GM23338 (cell line): ENCODE data around the gene RTCA. TPM values are rescaled to one million over a fixed set of nuclear protein-coding genes. Genes with fewer than 3 reads are reported as not detected.
"Not testable (repeated sequence)": the region's sequence is repeated elsewhere in the genome, so short reads cannot be mapped to it uniquely, and the experiment has no call there.

Source experiments
- ATAC-seq: fragments of 200-7000 bp; cut with Tn5 transposase; 3 replicates; pipeline ENCODE4 v1.9.1; 2020
- DNase-seq: peaks from one replicate; pipeline ENCODE4 v3.0.0-alpha.2; 2015; ENCODE audit warnings: low spot score
- H2AFZ ChIP-seq: fragments of 200-600 bp; sonication (generic); 2 replicates; pipeline ENCODE4 v1.8.0; 2016; ENCODE audit warnings: antibody characterized with exemption, mild to moderate bottlenecking, moderate library complexity
- H3F3A ChIP-seq: fragments of 200-600 bp; sonication (generic); replicated peaks from 2 replicates; pipeline ENCODE4 v1.8.0; 2017; ENCODE audit warnings: antibody characterized with exemption, mixed run types, low read depth
- H3K27ac ChIP-seq: fragments of 200-600 bp; sonication (generic); 2 replicates; pipeline ENCODE4 v1.6.1; 2016; ENCODE audit warnings: low read depth
- H3K27me3 ChIP-seq: fragments of 200-600 bp; sonication (generic); 2 replicates; pipeline ENCODE4 v1.8.0; 2016; ENCODE audit warnings: mild to moderate bottlenecking, mixed run types, moderate library complexity; ENCODE audit not compliant: insufficient read depth
- H3K36me3 ChIP-seq: fragments of 200-600 bp; sonication (generic); 2 replicates; pipeline ENCODE4 v1.8.0; 2016; ENCODE audit warnings: mild to moderate bottlenecking; ENCODE audit not compliant: insufficient read depth
- H3K4me1 ChIP-seq: fragments of 200-600 bp; sonication (generic); 2 replicates; pipeline ENCODE4 v1.8.0; 2016; ENCODE audit warnings: mild to moderate bottlenecking, moderate library complexity; ENCODE audit not compliant: insufficient read depth
- H3K4me2 ChIP-seq: fragments of 200-600 bp; sonication (generic); 2 replicates; pipeline ENCODE4 v1.7.1; 2017; ENCODE audit warnings: mixed run types
- H3K4me3 ChIP-seq: fragments of 200-600 bp; sonication (generic); 2 replicates; pipeline ENCODE4 v1.6.1; 2016; ENCODE audit warnings: mixed run types
- H3K79me2 ChIP-seq: fragments of 200-600 bp; sonication (generic); replicated peaks from 2 replicates; pipeline ENCODE4 v1.8.0; 2017; ENCODE audit warnings: mild to moderate bottlenecking; ENCODE audit not compliant: insufficient read depth
- H3K9me2 ChIP-seq: fragments of 200-600 bp; sonication (generic); 2 replicates; pipeline ENCODE4 v1.8.0; 2017; ENCODE audit not compliant: insufficient read depth
- H4K20me1 ChIP-seq: fragments of 200-600 bp; sonication (generic); replicated peaks from 2 replicates; pipeline ENCODE4 v1.8.0; 2017; ENCODE audit warnings: mild to moderate bottlenecking; ENCODE audit not compliant: insufficient read depth
- H3K27ac Mint-ChIP-seq: 2 replicates; pipeline ENCODE4 v1.8.0; 2020; ENCODE audit warnings: inconsistent platforms, mild to moderate bottlenecking, moderate library complexity, mixed read lengths
- H3K27me3 Mint-ChIP-seq: 3 replicates; pipeline ENCODE4 v1.8.0; 2022; ENCODE audit warnings: low read depth, mild to moderate bottlenecking, moderate library complexity, mixed read lengths, inconsistent platforms; ENCODE audit not compliant: insufficient read depth, poor library complexity
- H3K36me3 Mint-ChIP-seq: 3 replicates; pipeline ENCODE4 v1.8.0; 2021; ENCODE audit warnings: low read depth, mild to moderate bottlenecking, inconsistent platforms, moderate library complexity, mixed read lengths
- H3K4me1 Mint-ChIP-seq: 3 replicates; pipeline ENCODE4 v1.8.0; 2020; ENCODE audit warnings: mild to moderate bottlenecking, inconsistent platforms, mixed read lengths
- H3K4me3 Mint-ChIP-seq: 3 replicates; pipeline ENCODE4 v1.8.0; 2021; ENCODE audit warnings: moderate library complexity, mild to moderate bottlenecking, inconsistent platforms, mixed read lengths
- H3K9me3 Mint-ChIP-seq: 3 replicates; pipeline ENCODE4 v1.8.0; 2020; ENCODE audit warnings: moderate library complexity, mild to moderate bottlenecking, inconsistent platforms, mixed read lengths
- CREB1 ChIP-seq: fragments of 250-450 bp; sonication (Bioruptor Pico); IDR thresholded peaks from 2 replicates; pipeline ENCODE4 v1.5.0; 2020; ENCODE audit warnings: low read depth, mild to moderate bottlenecking, moderate library complexity
- EZH2 ChIP-seq: fragments of 200-600 bp; sonication (generic); IDR thresholded peaks from one replicate; pipeline ENCODE4 v1.8.0; 2017; ENCODE audit warnings: antibody characterized with exemption, mild to moderate bottlenecking, low read depth; ENCODE audit not compliant: unreplicated experiment
- EZH2phosphoT487 ChIP-seq: fragments of 200-600 bp; sonication (generic); IDR thresholded peaks from one replicate; pipeline ENCODE4 v1.8.1; 2018; ENCODE audit warnings: antibody characterized with exemption; ENCODE audit not compliant: unreplicated experiment
- JUNB ChIP-seq: IDR thresholded peaks from one replicate; pipeline ENCODE4 v1.6.1; 2016; ENCODE audit warnings: antibody characterized with exemption; ENCODE audit not compliant: unreplicated experiment
- POLR2AphosphoS5 ChIP-seq: IDR thresholded peaks from 2 replicates; pipeline ENCODE4 v1.6.1; 2016; ENCODE audit warnings: antibody characterized with exemption, low read depth
- STAT1 ChIP-seq: IDR thresholded peaks from one replicate; pipeline ENCODE4 v1.6.1; 2016; ENCODE audit warnings: antibody characterized with exemption; ENCODE audit not compliant: unreplicated experiment
- ZNF114 ChIP-seq: fragments of 250-450 bp; sonication (Bioruptor Pico); IDR thresholded peaks from 2 replicates; pipeline ENCODE4 v1.5.0; 2020; ENCODE audit warnings: mild to moderate bottlenecking, moderate library complexity
- polyA plus RNA-seq: library from polyadenylated mRNA; unstranded; fragments of >200 nt; fragmentation: Nextera tagmentation; extraction: Ambion mirVana; gene quantifications from 2 replicates; pipeline ENCODE4 v1.2.1, GENCODE V29; 2016
- total RNA-seq: library from RNA; depleted of rRNA; stranded (reverse); fragments of >200 nt; shearing (Covaris generic); gene quantifications from 2 replicates; pipeline ENCODE4 v1.2.3, GENCODE V29; 2014
- TF ChIP-seq, protein P1 (sequence below): fragments of 250-450 bp; sonication (Bioruptor Pico); IDR thresholded peaks from 2 replicates; pipeline ENCODE4 v1.5.0; 2020; ENCODE audit warnings: mild to moderate bottlenecking, moderate library complexity
- TF ChIP-seq, protein P2 (sequence below): IDR thresholded peaks from one replicate; pipeline ENCODE4 v1.6.1; 2018; ENCODE audit warnings: antibody characterized with exemption; ENCODE audit not compliant: unreplicated experiment
- TF ChIP-seq, protein P3 (sequence below): IDR thresholded peaks from 2 replicates; pipeline ENCODE4 v1.6.1; 2016; ENCODE audit warnings: antibody characterized with exemption
- TF ChIP-seq, protein P4 (sequence below), 2 experiments: fragments of 200-600 bp in 1 of 2; sonication (generic) in 1 of 2; conservative IDR thresholded peaks; 2 replicates each; pipeline versions ENCODE4 v1.5.1 to v1.6.1; 2016 to 2017; ENCODE audit warnings: antibody characterized with exemption in 2 of 2, low read depth in 2 of 2, mild to moderate bottlenecking in 2 of 2, moderate library complexity in 1 of 2

RTCA gene
- total and polyA plus RNA-seq, 2 experiments from 2014 or later = 36.6 TPM

DNA sequence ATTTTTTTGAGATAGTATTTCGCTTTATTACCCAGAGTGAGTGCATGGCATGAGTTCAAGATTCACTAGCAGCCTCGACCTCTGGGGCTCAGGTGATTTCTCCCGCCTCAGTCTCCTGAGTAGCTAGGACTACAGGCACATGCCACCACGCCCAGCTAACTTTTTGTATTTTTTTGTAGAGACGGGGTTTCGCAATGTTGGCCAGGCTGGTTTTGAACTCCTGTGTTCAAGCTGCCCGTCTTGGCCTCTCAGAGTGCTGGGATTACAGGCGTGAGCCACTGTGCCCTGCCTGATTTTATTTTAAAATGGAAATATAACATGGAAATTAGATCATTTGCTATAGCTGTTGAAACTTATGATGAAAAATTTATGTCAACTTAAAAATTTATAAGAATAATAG, 30.1 kb downstream of the RTCA start:
- H3K9me3 Mint-ChIP-seq = peaks cover 4% of the 10 kb centered on the region; the same call in 2 of the 3 replicates
- H3K27ac Mint-ChIP-seq = no peak overlapping the region
- Histone ChIP-seq H3K4me2 (no peak overlapping the region), H3K79me2 (no peaks in the 10 kb centered on the region), H3K4me3 (no peak overlapping the region), H2AFZ (no peak overlapping the region), H3F3A (no peaks in the 10 kb centered on the region), H4K20me1 (no peaks in the 10 kb centered on the region), H3K27ac (no peak overlapping the region), H3K4me1 (peaks cover 30% of the 10 kb centered on the region), H3K9me2 (no peaks in the 10 kb centered on the region), H3K36me3 (peaks cover 6% of the 10 kb centered on the region; the same call in 1 of the 2 replicates), H3K27me3 (no peaks in the 10 kb centered on the region)
- H3K4me1 Mint-ChIP-seq = peaks cover 21% of the 10 kb centered on the region
- no peak overlapping the region for H3K4me3 Mint-ChIP-seq
- H3K36me3 Mint-ChIP-seq = peaks cover 19% of the 10 kb centered on the region; the same call in 2 of the 3 replicates
- ATAC-seq (no peak), DNase-seq (no peak)
- TF ChIP-seq, protein P1, sequence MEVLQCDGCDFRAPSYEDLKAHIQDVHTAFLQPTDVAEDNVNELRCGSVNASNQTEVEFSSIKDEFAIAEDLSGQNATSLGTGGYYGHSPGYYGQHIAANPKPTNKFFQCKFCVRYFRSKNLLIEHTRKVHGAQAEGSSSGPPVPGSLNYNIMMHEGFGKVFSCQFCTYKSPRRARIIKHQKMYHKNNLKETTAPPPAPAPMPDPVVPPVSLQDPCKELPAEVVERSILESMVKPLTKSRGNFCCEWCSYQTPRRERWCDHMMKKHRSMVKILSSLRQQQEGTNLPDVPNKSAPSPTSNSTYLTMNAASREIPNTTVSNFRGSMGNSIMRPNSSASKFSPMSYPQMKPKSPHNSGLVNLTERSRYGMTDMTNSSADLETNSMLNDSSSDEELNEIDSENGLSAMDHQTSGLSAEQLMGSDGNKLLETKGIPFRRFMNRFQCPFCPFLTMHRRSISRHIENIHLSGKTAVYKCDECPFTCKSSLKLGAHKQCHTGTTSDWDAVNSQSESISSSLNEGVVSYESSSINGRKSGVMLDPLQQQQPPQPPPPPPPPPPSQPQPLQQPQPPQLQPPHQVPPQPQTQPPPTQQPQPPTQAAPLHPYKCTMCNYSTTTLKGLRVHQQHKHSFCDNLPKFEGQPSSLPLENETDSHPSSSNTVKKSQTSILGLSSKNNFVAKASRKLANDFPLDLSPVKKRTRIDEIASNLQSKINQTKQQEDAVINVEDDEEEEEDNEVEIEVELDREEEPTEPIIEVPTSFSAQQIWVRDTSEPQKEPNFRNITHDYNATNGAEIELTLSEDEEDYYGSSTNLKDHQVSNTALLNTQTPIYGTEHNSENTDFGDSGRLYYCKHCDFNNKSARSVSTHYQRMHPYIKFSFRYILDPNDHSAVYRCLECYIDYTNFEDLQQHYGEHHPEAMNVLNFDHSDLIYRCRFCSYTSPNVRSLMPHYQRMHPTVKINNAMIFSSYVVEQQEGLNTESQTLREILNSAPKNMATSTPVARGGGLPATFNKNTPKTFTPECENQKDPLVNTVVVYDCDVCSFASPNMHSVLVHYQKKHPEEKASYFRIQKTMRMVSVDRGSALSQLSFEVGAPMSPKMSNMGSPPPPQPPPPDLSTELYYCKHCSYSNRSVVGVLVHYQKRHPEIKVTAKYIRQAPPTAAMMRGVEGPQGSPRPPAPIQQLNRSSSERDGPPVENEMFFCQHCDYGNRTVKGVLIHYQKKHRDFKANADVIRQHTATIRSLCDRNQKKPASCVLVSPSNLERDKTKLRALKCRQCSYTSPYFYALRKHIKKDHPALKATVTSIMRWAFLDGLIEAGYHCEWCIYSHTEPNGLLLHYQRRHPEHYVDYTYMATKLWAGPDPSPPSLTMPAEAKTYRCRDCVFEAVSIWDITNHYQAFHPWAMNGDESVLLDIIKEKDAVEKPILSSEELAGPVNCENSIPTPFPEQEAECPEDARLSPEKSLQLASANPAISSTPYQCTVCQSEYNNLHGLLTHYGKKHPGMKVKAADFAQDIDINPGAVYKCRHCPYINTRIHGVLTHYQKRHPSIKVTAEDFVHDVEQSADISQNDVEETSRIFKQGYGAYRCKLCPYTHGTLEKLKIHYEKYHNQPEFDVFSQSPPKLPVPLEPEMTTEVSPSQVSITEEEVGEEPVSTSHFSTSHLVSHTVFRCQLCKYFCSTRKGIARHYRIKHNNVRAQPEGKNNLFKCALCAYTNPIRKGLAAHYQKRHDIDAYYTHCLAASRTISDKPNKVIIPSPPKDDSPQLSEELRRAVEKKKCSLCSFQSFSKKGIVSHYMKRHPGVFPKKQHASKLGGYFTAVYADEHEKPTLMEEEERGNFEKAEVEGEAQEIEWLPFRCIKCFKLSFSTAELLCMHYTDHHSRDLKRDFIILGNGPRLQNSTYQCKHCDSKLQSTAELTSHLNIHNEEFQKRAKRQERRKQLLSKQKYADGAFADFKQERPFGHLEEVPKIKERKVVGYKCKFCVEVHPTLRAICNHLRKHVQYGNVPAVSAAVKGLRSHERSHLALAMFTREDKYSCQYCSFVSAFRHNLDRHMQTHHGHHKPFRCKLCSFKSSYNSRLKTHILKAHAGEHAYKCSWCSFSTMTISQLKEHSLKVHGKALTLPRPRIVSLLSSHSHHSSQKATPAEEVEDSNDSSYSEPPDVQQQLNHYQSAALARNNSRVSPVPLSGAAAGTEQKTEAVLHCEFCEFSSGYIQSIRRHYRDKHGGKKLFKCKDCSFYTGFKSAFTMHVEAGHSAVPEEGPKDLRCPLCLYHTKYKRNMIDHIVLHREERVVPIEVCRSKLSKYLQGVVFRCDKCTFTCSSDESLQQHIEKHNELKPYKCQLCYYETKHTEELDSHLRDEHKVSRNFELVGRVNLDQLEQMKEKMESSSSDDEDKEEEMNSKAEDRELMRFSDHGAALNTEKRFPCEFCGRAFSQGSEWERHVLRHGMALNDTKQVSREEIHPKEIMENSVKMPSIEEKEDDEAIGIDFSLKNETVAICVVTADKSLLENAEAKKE (CRISPR knock-in tag) = no peak
- no peak for TF ChIP-seq ZNF114 (CRISPR knock-in tag)
- TF ChIP-seq, protein P2, sequence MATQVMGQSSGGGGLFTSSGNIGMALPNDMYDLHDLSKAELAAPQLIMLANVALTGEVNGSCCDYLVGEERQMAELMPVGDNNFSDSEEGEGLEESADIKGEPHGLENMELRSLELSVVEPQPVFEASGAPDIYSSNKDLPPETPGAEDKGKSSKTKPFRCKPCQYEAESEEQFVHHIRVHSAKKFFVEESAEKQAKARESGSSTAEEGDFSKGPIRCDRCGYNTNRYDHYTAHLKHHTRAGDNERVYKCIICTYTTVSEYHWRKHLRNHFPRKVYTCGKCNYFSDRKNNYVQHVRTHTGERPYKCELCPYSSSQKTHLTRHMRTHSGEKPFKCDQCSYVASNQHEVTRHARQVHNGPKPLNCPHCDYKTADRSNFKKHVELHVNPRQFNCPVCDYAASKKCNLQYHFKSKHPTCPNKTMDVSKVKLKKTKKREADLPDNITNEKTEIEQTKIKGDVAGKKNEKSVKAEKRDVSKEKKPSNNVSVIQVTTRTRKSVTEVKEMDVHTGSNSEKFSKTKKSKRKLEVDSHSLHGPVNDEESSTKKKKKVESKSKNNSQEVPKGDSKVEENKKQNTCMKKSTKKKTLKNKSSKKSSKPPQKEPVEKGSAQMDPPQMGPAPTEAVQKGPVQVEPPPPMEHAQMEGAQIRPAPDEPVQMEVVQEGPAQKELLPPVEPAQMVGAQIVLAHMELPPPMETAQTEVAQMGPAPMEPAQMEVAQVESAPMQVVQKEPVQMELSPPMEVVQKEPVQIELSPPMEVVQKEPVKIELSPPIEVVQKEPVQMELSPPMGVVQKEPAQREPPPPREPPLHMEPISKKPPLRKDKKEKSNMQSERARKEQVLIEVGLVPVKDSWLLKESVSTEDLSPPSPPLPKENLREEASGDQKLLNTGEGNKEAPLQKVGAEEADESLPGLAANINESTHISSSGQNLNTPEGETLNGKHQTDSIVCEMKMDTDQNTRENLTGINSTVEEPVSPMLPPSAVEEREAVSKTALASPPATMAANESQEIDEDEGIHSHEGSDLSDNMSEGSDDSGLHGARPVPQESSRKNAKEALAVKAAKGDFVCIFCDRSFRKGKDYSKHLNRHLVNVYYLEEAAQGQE = no peak
- TF ChIP-seq EZH2phosphoT487 = no peak
- TF ChIP-seq CREB1 = no peak
- TF ChIP-seq, protein P3, sequence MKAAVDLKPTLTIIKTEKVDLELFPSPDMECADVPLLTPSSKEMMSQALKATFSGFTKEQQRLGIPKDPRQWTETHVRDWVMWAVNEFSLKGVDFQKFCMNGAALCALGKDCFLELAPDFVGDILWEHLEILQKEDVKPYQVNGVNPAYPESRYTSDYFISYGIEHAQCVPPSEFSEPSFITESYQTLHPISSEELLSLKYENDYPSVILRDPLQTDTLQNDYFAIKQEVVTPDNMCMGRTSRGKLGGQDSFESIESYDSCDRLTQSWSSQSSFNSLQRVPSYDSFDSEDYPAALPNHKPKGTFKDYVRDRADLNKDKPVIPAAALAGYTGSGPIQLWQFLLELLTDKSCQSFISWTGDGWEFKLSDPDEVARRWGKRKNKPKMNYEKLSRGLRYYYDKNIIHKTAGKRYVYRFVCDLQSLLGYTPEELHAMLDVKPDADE = no peak
- TF ChIP-seq JUNB = no peak
- TF ChIP-seq, protein P4, sequence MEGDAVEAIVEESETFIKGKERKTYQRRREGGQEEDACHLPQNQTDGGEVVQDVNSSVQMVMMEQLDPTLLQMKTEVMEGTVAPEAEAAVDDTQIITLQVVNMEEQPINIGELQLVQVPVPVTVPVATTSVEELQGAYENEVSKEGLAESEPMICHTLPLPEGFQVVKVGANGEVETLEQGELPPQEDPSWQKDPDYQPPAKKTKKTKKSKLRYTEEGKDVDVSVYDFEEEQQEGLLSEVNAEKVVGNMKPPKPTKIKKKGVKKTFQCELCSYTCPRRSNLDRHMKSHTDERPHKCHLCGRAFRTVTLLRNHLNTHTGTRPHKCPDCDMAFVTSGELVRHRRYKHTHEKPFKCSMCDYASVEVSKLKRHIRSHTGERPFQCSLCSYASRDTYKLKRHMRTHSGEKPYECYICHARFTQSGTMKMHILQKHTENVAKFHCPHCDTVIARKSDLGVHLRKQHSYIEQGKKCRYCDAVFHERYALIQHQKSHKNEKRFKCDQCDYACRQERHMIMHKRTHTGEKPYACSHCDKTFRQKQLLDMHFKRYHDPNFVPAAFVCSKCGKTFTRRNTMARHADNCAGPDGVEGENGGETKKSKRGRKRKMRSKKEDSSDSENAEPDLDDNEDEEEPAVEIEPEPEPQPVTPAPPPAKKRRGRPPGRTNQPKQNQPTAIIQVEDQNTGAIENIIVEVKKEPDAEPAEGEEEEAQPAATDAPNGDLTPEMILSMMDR (conservative IDR thresholded peaks at IDR 0.05; ENCODE audit: low read depth in 2 of 2) = no peak
- TF ChIP-seq POLR2AphosphoS5 = no peak
- TF ChIP-seq EZH2 = no peak
- TF ChIP-seq STAT1 = no peak
- peaks cover 2% of the 10 kb centered on the region for H3K27me3 Mint-ChIP-seq

DNA sequence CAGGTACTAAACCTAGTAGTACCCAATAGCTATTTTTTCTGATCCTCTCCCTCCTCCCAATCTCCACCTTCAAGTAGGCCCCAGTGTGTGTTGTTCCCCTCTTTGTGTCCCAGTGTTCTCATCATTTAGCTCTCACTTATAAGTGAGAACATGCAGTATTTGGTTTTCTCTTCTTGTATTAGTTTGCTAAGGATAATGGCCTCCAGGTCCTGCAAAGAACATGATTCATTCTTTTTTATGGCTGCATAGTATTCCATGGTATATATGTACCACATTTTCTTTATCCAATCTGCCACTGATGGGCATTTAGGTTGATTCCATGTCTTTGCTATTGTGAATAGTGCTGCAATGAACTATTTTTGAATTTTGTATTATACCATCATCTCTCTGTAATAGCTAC, 31.0 kb downstream of the RTCA start:
- not testable (repeated sequence) for H3K4me3 ChIP-seq, ATAC-seq

More for the DNA sequence above, 31.0 kb downstream of the RTCA start:
- H3K27me3 Mint-ChIP-seq, H3K4me3 Mint-ChIP-seq, H3K4me2 ChIP-seq, H3K36me3 ChIP-seq, H3K79me2 ChIP-seq, H3K9me2 ChIP-seq, H3K27ac Mint-ChIP-seq, H4K20me1 ChIP-seq, H2AFZ ChIP-seq, DNase-seq, H3F3A ChIP-seq, H3K27ac ChIP-seq, H3K9me3 Mint-ChIP-seq, H3K27me3 ChIP-seq: not testable (repeated sequence)
- peaks cover 30% of the 10 kb centered on the region for H3K4me1 ChIP-seq
- Mint-ChIP-seq H3K4me1 (peaks cover 21% of the 10 kb centered on the region), H3K36me3 (peaks cover 12% of the 10 kb centered on the region; the same call in 2 of the 3 replicates)
